NCI-H1092 treated with DMSO at 0.1 percent for 48 hours (cell line): ENCODE data around the gene PITX1.
"Not testable (repeated sequence)": the region's sequence is repeated elsewhere in the genome, so short reads cannot be mapped to it uniquely, and the experiment has no call there.

Experiments
- DNase-seq: peaks from one replicate; lab custom pipeline; 2025; lab: John Stamatoyannopoulos, UW

The PITX1 gene

DNA sequence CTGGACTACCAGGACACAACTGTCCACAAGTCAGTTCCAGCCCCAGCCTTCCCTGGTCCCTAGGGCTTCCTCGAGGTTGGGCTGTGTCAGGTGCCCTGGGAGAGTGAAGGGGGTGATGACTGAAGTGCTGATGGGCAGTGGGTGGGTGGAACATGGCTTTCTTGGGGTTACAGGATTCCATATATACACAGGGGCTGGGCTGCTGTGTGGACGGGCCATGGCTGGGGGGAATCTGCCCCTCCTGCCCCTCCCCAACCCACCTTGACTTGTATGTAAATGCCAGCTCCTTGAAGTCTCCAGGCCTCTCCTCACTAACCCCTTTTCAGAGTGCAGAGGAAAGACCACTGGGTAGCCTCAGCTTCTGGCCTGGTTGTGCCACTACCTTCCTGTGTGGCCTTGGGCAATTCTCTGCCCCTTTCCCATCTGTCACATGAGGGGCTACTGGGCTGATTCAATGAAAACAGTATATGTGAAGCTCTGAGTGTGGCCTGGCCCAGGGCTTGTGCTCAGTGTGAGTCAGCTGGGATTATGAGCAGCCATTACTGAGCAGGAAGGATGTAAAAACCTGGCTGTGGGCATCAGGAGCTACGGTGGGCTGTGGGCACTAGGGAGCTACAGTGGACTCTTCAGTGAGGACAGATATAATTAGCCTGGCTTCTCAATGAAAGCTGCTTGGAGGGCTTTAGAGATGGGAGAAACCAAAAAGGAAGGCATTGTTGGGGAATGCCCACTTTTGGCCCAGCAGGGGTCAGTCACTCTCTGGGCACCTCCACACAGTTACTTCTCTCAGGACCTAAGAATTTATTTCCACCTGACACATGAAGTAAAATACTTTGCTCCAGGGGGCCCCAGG lies 23.3 kb downstream of the PITX1 start:
- no peak for DNase-seq

GRCh38 chr5:135009736-135010501 lies 24.1 kb downstream of the PITX1 start:
- DNase-seq, result no peak

- DNase-seq, result no peak
These were observed 24.9 kb downstream of the PITX1 start for GRCh38 chr5:135008981-135009735.

DNA sequence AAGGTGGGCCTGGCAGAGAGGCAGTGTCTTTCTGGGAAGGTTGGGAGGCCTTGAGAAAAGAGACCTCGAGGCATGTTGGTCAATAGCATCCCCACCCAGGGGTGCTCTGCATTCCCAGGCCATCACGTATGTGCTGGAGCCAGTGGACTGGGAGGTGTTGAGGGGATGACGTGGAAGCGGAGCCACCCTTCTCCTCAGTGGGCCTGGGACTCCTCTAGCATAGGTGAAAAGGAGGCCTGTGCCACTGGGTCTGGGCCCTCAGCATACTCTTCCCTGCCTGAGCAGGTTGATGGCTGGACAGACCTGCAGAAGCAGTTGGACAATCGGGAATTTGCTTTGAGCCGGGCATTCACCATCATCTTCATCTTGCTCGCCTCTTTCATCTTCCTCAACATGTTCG lies 25.5 kb downstream of the PITX1 start:
- DNase-seq, result no peak

GRCh38 chr5:135007749-135008363 lies 26.2 kb downstream of the PITX1 start:
- DNase-seq, result no peak

DNA sequence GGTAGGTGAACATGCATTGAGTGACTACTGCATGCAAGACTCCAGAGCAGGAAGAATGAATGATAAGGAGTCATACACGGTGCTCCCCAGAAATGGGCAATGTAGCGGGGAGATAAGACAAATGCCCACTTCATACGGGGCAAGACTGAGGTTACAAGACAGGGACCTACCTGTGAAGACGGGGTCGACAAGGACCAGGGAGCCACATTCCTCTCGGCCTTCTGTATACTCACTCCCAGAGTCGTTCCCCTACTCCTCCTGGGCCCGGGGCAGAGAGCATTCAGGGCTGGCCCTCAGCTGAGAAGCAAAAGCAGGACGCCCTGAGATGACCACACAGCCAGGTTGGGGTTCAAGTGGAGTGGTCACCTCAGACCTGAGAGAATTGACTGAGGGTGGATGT lies 26.7 kb downstream of the PITX1 start:
- no peak for DNase-seq

DNA sequence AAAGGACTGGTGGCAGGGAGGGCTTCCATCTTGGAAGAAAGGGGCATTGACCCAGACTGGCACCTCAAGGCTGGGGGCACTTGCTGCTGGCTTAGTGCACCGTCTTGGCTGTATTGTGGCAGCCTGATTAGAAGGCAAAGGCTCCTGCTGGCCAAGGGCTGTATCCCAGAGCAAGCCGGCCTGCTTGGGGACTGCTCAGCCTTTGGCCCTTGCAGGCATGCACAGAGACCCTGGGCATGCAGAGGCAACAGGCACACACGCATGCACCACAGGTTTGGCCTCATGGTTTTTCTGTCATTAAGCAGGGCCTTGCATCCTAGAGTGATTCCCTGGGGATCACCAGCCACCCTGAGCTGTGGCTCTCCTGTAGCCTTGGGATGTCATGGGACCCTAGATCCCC lies 29.0 kb downstream of the PITX1 start:
- DNase-seq, result no peak

- DNase-seq, result no peak
These were observed 29.7 kb downstream of the PITX1 start for GRCh38 chr5:135004376-135004775.

GRCh38 chr5:134998068-134998467 lies 36.0 kb downstream of the PITX1 start:
- DNase-seq, result not testable (repeated sequence)

DNA sequence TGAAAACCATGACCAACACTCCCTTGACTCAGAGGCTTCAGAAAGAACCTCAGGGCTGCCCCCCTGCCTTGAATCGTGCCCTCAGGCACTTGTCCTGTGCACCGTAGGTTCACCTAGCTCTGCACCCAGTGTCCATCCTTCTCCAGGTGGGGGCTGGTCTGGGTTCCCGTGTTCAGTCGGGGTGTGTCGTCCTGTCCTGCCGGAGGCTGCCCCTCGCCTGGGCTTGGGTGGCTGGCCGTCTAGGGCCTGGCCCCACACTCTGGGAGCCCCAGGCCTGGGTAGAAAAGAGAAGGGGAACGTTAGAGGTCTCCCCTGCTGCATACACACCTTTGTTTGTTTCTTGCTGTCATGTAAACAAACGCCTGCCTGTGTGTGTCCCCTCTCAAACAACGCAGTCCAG lies 37.0 kb downstream of the PITX1 start:
- no peak for DNase-seq

DNA sequence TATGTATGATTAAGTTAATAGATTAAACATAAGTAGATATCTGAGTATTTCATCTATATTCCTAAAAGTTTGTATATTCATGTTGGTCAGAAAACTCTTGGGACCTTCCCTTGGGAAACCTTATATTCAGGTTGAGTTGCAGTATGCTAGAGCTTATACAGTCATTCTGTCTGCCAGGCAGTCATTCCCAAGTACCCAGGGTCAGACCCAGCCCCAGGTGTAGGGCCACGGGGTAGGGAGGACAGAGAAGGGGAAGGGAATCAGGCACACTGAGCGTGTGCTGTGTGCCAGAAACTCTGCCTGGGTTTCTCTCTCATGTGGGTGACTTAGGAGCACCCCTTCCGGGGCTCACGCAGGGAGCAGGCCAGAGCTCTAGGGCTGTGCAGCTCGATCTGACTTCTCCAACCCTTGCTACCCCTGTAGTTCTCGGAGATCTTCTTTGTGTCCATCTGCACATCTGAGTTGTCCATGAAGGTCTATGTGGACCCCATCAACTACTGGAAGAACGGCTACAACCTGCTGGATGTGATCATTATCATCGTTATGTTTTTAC lies 38.1 kb downstream of the PITX1 start:
- DNase-seq, result no peak

GRCh38 chr5:134994560-134995156 lies 39.4 kb downstream of the PITX1 start:
- no peak for DNase-seq

DNA sequence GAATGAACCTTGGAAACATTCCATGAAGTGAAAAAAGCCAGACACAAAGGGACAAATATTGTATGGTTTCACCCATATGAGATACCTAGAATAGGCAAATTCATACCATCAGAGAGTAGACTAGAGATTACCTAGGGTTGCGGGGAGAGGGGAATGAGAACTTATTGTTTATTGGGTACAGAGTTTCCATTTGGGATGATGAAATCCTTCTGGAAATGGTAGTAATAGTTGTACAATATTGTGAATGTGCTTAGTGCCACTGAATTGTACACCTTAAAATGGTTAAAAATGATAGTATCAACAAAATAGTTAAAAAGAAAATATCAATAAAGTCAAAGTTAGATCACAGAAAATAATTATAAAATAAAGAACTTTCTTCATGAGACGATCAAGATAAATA lies 40.9 kb downstream of the PITX1 start:
- no peak for DNase-seq

GRCh38 chr5:134992148-134992547 lies 41.9 kb downstream of the PITX1 start:
- DNase-seq, result no peak

DNA sequence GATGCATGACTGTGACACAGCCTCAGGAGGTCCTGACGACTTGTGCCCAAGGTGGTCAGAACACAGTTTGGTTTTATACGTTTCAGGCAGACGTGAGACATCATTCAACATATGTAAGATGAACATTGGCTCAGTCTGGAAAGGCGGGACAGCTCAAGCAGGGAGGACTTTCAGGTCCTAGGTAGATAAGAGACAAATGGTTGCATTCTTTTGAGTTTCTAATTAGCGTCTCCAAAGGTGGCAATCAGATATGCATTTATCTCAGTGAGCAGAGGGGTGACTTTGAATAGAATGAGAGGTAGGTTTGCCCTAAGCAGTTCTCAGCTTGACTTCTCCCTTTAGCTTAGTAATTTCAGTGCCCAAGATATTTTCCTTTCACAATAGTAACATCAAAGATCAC lies 43.8 kb downstream of the PITX1 start:
- DNase-seq, result not testable (repeated sequence)

DNA sequence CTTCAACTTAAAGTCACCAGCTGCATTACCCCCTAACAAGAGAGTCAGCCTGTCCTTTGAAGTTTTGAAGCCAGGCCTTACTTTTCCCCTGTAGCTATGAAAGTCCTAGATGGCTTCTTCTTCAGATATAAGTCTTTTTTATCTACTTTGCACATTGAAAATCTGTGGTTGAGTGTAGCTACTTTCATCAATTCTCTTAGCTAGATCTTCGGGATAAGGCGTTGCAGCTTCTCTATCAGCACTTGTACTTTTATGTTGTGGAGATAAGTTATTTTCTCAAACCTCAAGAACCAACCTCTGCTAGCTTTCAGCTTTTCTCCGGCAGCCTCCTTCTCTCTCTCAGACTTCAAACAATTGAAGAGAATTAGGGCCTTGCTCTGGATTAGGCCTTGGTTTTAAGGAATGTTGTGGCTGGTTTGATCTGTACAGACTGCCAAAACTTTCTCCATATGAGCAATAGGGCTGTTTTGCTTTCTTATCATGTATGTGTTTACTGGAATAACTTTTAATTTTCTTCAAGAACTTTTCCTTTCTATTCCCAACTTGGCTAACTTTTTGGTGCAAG lies 44.7 kb downstream of the PITX1 start:
- no peak for DNase-seq

GRCh38 chr5:134982230-134982629 lies 51.8 kb downstream of the PITX1 start:
- DNase-seq, result no peak

- DNase-seq, result no peak
These were observed 54.6 kb downstream of the PITX1 start for GRCh38 chr5:134979416-134979815.
